Measurements from ENCODE around the gene NAXD.

- TF ChIP-seq, protein P1, sequence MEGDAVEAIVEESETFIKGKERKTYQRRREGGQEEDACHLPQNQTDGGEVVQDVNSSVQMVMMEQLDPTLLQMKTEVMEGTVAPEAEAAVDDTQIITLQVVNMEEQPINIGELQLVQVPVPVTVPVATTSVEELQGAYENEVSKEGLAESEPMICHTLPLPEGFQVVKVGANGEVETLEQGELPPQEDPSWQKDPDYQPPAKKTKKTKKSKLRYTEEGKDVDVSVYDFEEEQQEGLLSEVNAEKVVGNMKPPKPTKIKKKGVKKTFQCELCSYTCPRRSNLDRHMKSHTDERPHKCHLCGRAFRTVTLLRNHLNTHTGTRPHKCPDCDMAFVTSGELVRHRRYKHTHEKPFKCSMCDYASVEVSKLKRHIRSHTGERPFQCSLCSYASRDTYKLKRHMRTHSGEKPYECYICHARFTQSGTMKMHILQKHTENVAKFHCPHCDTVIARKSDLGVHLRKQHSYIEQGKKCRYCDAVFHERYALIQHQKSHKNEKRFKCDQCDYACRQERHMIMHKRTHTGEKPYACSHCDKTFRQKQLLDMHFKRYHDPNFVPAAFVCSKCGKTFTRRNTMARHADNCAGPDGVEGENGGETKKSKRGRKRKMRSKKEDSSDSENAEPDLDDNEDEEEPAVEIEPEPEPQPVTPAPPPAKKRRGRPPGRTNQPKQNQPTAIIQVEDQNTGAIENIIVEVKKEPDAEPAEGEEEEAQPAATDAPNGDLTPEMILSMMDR (conservative IDR thresholded peaks at IDR 0.05; ENCODE audit: low read depth, low read length), result no peak
- TF ChIP-seq, protein P2, sequence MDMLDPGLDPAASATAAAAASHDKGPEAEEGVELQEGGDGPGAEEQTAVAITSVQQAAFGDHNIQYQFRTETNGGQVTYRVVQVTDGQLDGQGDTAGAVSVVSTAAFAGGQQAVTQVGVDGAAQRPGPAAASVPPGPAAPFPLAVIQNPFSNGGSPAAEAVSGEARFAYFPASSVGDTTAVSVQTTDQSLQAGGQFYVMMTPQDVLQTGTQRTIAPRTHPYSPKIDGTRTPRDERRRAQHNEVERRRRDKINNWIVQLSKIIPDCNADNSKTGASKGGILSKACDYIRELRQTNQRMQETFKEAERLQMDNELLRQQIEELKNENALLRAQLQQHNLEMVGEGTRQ (IDR thresholded peaks at IDR 0.05; ENCODE audit: low read depth, low read length), result no peak
- TF ChIP-seq POLR2A (IDR thresholded peaks at IDR 0.05; ENCODE audit: low read depth, low read length) (no peak), RFX5 (IDR thresholded peaks at IDR 0.05; ENCODE audit: low read depth, low read length) (no peak), MXI1 (IDR thresholded peaks at IDR 0.05; ENCODE audit: borderline replicate concordance, low read depth, low read length) (no peak), RAD21 (IDR thresholded peaks at IDR 0.05; ENCODE audit: low read length) (no peak), CEBPB (IDR thresholded peaks at IDR 0.05; ENCODE audit: low read depth, low read length) (no peak), CHD1 (IDR thresholded peaks at IDR 0.05; ENCODE audit: low read depth, low read length) (no peak), FOS (IDR thresholded peaks at IDR 0.05; ENCODE audit: low read depth, low read length) (no peak), MAZ (IDR thresholded peaks at IDR 0.05; ENCODE audit: borderline replicate concordance, low read depth, low read length) (no peak), MAFK (IDR thresholded peaks at IDR 0.05; ENCODE audit: low read depth, low read length) (no peak), SMC3 (IDR thresholded peaks at IDR 0.05; ENCODE audit: low read depth, low read length) (no peak), RCOR1 (IDR thresholded peaks at IDR 0.05; ENCODE audit: insufficient replicate concordance, low read length) (no peak)
- TF ChIP-seq, protein P3, sequence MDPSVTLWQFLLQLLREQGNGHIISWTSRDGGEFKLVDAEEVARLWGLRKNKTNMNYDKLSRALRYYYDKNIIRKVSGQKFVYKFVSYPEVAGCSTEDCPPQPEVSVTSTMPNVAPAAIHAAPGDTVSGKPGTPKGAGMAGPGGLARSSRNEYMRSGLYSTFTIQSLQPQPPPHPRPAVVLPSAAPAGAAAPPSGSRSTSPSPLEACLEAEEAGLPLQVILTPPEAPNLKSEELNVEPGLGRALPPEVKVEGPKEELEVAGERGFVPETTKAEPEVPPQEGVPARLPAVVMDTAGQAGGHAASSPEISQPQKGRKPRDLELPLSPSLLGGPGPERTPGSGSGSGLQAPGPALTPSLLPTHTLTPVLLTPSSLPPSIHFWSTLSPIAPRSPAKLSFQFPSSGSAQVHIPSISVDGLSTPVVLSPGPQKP (IDR thresholded peaks at IDR 0.05; ENCODE audit: borderline replicate concordance, low read depth, low read length), result no peak
Measured at GRCh38 chr13:110663491-110663890, 48.1 kb downstream of the NAXD start.
